ENCODE results near the gene PCDHGB6.
"Not testable (repeated sequence)": the region's sequence is repeated elsewhere in the genome, so short reads cannot be mapped to it uniquely, and the experiment has no call there.

Gene PCDHGB6

DNA sequence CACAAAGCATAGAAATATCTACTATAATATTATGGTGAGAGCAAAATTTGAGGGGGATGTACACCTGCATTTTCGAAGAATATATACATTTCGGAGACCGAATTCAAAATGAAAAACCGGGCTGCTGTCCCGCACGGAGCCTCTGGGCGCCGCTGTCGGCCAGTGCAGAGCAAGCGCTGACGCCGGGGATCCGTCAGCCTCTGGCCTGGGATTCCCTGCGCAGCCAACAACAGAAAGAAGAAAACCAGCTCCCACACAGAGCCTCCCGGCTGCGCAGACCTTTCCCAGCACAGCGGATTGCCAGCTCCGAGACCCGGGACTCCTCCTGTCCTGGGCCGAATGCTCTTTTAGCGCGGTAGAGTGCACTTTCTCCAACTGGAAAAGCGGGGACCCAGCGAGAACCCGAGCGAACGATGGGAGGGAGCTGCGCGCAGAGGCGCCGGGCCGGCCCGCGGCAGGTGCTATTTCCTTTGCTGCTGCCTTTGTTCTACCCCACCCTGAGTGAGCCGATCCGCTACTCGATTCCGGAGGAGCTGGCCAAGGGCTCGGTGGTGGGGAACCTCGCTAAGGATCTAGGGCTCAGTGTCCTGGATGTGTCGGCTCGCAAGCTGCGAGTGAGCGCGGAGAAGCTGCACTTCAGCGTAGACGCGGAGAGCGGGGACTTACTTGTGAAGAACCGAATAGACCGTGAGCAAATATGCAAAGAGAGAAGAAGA is at the start of gene PCDHGB6:
Gene PCDHGB6 (plus strand): TSS at position 232 of the 716 bp plus-strand sequence. CDS start 182 bp downstream, at position 414.
- DNase-seq = peak; percentile 76

DNA sequence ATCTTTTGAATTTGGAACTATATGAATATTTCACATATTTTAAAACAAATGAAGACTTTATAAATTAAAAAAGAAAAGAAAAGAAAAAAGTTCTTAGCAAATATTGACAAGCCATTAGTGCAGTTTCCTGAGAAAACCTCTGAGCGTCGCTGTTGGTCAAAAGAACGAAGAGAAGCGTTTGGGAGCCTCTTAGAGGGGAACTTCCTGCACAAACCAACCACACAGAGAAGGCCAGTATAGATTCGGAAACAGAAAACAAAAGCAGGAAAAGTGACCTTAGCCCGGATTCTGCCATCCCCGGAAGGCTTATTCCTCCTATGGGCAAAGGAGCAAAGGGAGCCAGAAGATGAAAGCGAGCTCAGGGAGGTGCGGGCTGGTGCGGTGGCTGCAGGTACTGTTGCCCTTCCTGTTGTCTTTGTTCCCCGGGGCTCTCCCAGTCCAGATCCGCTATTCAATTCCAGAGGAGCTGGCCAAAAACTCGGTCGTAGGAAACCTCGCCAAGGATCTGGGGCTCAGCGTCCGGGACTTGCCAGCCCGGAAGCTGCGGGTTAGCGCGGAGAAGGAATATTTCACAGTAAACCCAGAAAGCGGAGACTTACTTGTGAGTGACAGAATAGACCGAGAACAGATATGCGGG is 47.9 kb upstream of the PCDHGB6 start, which contains the start of gene PCDHGB2:
Gene PCDHGB2 (plus strand): TSS at position 205 of the 637 bp plus-strand sequence. CDS start 142 bp downstream, at position 347.
- no peak for DNase-seq

DNA sequence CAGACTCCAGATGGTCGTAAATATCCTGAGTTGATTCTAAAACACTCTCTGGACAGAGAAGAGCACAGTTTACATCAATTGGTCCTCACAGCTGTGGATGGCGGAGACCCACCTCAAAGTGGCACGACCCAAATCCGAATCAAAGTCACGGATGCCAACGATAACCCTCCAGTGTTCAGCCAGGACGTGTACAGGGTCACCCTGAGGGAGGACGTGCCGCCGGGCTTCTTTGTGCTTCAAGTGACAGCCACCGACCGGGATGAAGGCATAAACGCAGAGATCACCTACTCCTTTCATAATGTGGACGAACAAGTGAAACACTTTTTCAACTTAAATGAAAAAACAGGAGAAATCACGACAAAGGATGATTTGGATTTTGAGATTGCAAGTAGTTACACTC is 47.1 kb upstream of the PCDHGB6 start:
- DNase-seq = no peak

DNA sequence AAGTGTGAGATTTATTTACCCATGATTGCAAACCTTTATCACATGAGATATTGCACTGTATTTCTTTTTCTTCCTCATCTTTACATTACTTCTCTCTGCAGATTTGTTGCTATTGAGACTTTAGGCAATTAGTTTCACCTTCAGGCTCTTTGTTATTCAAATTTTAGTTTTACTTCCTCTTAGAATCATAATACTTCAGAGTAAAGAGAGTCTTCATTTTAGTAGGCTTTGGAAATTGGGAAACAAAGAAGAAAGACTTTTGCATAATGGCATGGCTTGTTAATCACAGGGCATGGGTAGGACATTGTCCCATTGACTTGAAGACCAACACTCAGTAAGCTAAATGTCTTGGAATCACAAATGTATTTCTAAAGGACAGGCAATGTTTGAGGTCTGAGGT is 45.1 kb upstream of the PCDHGB6 start:
- DNase-seq = no peak

DNA sequence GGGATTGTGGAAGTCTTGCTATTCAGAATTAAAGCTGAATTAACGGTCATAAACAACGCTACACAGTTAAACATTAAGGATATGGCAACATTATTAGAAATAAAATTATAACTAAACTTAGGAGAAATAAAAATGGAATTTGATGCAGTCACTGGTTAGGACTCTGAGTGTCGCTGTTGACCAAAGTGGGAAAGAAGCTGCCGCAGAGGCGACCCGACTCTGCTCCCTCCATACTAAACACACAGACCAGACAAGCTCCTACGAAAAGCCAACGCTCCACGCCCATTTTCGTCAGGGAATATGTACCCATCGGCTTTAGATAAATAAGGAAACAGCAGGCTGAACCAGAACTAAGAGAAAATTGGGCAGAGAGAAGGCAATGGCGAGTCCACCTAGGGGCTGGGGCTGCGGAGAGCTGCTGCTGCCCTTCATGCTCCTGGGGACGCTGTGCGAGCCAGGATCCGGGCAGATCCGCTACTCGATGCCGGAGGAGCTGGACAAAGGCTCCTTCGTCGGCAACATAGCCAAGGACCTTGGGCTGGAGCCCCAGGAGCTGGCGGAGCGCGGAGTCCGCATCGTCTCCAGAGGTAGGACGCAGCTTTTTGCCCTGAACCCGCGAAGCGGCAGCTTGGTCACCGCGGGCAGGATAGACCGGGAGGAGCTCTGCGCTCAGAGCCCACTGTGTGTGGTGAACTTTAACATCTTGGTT is 43.7 kb upstream of the PCDHGB6 start, which contains the start of gene PCDHGA5:
Gene PCDHGA5 (plus strand): TSS at position 211 of the 709 bp plus-strand sequence. CDS start 169 bp downstream, at position 380.
- no peak for DNase-seq

DNA sequence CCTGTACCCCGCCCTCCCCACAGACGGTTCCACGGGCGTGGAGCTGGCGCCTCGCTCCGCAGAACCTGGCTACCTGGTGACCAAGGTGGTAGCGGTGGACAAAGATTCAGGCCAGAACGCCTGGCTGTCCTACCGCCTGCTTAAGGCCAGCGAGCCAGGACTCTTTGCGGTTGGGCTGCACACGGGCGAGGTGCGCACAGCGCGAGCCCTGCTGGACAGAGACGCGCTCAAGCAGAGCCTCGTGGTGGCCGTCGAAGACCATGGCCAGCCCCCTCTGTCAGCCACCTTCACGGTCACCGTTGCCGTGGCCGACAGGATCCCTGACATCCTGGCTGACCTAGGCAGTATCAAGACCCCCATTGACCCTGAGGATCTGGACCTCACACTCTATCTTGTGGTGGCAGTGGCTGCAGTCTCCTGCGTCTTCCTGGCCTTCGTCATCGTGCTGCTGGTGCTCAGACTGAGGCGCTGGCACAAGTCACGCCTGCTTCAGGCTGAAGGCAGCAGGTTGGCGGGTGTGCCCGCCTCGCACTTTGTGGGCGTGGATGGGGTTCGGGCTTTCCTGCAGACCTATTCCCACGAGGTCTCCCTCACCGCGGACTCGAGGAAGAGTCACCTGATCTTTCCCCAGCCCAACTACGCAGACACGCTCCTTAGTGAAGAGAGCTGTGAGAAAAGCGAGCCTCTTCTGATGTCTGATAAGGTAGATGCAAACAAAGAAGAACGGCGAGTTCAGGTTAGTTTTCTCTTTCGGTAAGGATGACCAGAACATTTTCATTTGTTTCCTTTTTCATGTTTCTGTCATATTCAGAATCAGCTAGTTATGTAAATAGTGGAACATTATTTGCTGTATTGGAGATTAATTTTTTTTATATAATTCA is 41.6 kb upstream of the PCDHGB6 start:
- no peak for DNase-seq

DNA sequence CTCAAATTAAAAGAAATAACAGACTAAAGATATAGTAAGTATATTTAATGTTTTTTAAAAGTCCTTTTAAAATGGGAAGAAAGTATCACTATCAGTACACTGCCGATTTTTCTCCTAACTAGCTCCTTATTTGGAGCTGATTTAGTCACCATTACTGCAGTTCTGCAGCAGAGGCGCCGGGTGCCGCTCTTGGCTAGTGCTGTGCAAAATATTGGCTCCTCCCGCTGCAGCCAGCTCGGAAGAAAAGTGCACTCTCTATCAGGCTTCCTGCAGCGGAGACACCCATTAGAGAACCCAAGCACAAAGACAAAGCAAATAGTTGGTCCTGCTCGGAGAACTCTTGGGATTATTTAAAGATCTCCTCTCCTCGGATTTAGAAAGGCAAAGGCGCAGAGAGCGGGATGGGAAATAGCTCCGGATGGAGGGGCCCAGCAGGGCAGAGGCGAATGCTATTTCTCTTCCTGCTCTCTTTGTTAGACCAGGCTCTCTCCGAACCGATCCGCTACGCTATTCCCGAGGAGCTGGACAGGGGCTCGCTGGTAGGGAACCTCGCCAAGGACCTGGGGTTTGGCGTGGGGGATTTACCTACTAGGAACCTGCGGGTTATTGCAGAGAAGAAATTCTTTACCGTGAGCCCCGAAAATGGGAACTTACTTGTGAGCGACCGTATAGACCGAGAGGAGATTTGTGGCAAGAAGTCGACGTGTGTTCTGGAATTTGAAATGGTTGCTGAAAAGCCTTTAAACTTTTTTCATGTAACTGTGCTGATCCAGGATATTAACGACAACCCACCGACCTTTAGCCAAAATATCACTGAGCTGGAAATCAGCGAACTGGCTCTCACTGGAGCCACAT is 37.6 kb upstream of the PCDHGB6 start, which contains the start of gene PCDHGB3:
Gene PCDHGB3 (plus strand): TSS at position 249 of the 855 bp plus-strand sequence. CDS start 153 bp downstream, at position 402.
- no peak for DNase-seq

DNA sequence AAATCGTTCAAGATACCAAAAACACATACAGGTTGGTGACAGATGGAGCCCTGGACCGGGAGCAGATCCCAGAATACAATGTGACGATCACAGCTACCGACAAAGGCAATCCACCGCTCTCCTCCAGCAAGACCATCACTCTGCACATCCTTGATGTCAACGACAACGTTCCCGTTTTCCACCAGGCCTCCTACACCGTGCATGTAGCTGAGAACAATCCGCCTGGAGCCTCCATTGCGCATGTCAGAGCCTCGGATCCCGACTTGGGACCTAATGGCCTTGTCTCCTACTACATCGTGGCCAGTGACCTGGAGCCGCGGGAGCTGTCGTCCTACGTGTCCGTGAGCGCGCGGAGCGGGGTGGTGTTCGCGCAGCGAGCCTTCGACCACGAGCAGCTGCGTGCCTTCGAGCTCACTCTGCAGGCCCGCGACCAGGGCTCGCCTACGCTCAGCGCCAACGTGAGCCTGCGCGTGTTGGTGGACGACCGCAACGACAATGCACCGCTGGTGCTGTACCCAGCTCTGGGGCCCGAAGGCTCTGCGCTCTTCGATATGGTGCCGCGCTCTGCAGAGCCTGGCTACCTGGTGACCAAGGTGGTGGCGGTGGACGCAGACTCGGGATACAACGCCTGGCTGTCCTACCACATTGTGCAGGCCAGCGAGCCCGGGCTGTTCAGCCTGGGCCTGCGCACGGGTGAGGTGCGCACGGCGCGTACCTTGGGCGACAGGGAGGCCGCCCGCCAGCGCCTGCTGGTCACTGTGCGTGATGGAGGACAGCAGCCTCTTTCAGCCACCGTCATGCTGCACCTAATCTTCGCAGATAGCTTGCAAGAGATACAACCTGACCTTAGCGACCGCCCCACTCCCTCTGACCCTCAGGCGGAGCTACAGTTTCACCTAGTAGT is 36.0 kb upstream of the PCDHGB6 start:
- DNase-seq = no peak

DNA sequence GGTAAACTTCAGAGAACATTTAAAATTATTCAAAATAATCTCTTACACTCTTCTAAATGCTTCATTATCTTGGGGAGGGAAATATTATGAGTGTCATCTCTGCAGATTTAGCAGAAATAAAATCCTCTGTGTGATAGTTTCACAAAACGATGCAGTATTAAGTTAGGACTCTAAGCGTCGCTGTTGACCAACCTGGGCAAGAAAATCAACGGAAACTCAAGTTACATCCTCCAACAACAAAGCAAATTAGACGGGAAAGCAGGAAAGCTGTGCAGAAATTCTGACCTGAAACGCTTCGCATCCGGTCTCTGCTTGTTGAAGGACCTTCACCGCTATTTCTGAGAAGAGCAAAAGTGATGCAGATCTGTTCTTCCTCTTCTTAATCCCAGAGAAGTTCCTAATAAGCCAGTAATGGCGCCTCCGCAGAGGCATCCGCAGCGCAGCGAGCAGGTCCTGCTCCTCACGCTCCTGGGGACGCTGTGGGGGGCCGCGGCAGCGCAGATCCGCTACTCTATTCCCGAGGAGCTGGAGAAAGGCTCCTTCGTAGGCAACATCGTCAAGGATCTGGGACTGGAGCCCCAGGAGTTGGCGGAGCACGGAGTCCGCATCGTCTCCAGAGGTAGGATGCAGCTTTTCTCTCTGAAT is 34.0 kb upstream of the PCDHGB6 start, which contains the start of gene PCDHGA6:
Gene PCDHGA6 (plus strand): TSS at position 219 of the 645 bp plus-strand sequence. CDS start 193 bp downstream, at position 412.
- no peak for DNase-seq

DNA sequence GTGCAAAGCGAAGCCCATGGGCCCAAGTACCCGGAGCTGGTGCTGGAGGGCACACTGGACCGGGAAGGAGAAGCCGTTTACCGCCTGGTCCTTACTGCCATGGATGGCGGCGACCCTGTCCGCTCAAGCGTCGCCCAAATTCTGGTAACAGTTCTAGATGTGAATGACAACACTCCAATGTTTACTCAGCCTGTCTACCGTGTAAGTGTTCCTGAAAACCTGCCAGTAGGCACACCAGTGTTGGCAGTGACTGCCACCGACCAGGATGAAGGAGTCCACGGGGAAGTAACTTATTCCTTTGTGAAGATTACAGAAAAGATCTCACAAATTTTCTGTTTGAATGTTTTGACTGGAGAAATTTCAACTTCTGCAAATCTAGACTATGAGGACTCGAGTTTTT is 33.2 kb upstream of the PCDHGB6 start:
- no peak for DNase-seq

DNA sequence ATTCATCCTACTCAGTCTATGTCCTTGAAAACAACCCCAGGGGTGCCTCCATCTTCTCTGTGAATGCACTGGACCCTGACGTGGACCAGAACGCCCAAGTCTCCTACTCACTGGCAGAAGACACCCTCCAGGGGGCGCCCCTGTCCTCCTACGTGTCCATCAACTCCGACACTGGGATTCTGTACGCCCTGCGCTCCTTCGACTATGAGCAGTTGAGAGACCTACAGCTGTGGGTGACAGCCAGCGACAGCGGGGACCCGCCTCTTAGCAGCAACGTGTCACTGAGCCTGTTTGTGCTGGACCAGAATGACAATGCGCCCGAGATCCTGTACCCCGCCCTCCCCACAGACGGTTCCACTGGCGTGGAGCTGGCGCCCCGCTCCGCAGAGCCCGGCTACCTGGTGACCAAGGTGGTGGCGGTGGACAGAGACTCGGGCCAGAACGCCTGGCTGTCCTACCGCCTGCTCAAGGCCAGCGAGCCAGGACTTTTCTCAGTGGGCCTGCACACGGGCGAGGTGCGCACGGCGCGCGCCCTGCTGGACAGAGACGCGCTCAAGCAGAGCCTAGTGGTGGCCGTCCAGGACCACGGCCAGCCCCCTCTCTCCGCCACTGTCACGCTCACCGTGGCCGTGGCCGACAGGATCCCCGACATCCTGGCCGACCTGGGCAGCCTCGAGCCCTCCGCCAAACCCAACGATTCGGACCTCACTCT is 32.2 kb upstream of the PCDHGB6 start:
- DNase-seq = peak; percentile 52

DNA sequence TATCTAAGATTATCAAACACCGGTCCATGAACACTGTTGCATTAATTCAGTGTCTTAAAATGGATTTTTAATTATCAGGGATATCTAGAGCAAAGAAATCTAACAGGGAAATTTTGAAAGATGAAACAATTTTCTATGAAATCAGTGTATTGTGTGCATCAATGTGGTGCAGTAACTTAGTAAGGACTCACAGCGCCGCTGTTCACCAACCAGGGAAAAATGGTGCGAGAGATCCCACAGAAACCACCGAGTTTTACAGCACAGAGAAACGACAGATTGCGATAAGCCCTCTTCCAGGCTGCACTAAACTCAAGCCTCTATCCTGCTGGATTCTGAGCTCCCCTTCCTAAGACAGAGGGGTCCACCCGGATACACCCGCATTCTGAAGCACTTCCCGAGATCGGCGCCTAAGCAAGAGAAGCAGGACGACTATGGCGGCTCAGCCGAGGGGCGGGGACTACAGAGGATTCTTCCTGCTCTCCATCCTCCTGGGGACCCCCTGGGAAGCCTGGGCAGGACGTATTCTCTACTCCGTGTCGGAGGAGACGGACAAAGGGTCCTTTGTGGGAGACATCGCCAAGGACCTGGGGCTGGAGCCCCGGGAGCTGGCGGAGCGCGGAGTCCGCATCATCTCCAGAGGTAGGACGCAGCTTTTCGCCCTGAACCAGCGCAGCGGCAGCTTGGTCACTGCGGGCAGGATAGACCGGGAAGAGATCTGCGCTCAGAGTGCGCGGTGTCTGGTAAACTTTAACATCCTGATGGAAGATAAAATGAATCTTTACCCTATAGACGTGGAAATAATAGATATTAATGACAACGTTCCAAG is 25.1 kb upstream of the PCDHGB6 start, which contains the start of gene PCDHGA7:
Gene PCDHGA7 (plus strand): TSS at position 274 of the 826 bp plus-strand sequence. CDS start 158 bp downstream, at position 432.
- peak; percentile 32 for DNase-seq

DNA sequence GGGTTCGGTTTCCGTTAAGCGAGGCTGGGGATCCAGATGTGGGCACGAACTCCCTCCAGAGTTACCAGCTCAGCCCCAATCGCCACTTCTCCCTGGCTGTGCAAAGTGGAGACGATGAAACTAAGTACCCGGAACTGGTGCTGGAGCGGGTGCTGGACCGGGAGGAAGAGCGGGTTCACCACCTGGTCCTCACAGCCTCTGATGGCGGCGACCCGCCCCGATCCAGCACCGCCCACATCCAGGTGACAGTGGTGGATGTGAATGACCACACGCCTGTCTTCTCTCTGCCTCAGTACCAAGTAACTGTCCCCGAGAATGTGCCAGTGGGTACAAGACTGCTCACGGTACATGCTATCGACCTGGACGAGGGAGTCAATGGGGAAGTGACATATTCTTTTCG is 24.5 kb upstream of the PCDHGB6 start:
- DNase-seq = peak; percentile 35

DNA sequence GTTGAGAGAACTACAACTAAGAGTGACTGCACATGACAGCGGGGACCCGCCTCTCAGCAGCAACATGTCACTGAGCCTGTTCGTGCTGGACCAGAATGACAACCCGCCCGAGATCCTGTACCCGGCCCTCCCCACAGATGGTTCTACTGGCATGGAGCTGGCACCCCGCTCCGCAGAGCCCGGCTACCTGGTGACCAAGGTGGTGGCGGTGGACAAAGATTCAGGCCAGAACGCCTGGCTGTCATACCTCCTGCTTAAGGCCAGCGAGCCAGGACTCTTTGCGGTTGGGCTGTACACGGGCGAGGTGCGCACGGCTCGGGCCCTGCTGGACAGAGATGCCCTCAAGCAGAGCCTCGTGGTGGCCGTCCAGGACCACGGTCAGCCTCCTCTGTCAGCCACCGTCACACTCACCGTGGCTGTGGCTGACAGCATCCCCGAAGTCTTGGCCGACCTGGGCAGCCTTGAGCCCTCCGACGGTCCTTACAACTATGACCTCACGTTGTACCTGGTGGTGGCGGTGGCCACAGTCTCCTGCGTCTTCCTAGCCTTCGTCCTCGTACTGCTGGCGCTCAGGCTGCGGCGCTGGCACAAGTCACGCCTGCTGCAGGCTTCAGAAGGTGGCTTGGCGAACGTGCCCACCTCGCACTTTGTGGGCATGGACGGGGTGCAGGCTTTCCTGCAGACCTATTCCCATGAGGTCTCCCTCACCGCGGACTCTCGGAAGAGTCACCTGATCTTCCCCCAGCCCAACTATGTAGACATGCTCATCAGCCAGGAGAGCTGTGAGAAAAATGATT is 23.2 kb upstream of the PCDHGB6 start:
- DNase-seq = no peak

DNA sequence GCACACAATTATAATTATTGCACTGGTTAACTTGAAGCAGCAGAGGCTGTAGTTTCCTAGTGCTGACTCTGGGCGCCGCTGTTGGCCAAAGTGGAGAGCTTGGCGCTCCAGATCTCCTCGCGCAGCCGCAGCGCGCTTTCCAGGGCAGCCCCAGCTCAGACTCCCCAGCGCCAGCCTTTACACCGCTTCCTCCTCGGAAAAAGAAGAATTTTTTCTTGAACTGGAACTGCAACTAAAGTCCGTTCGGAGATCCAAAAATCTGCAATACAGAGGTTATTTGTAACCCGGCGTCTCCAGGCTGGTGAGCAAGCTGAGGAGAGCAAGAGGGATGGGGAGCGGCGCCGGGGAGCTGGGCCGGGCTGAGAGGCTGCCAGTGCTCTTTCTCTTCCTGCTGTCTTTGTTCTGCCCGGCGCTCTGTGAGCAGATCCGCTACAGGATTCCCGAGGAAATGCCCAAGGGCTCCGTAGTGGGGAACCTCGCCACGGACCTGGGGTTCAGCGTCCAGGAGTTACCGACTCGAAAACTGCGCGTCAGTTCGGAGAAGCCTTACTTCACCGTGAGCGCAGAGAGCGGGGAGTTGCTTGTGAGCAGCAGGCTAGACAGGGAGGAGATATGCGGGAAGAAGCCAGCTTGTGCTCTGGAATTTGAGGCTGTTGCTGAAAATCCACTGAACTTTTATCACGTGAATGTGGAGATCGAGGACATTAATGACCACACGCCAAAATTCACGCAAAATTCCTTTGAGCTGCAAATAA is 20.1 kb upstream of the PCDHGB6 start, which contains the start of gene PCDHGB4:
Gene PCDHGB4 (plus strand): TSS at position 142 of the 755 bp plus-strand sequence. CDS start 187 bp downstream, at position 329.
- not testable (repeated sequence) for DNase-seq

DNA sequence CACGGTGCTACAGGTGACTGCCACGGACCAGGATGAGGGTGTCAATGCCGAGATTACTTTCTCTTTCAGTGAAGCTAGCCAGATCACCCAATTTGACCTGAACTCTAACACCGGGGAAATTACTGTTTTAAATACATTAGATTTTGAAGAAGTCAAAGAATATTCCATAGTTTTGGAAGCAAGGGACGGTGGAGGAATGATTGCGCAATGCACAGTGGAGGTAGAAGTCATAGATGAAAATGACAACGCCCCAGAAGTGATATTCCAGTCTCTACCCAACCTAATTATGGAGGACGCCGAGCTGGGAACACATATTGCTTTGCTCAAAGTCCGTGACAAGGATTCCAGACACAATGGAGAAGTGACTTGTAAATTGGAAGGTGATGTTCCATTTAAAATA is 19.2 kb upstream of the PCDHGB6 start:
- no peak for DNase-seq

Data from activated CD8-positive, alpha-beta memory T cell treated with anti-CD3 and anti-CD28 coated beads, Interleukin-2, amount 50 U/mL, for 48 hours (primary cell).